K562 (cell line): ENCODE measurements around the gene FNBP1. TPM values are rescaled to one million over a fixed set of nuclear protein-coding genes. Genes with fewer than 3 reads are reported as not detected.

Source experiments
- DEAF1 ChIP-seq: fragments of 450-650 bp; formaldehyde crosslinking; IDR thresholded peaks from 2 replicates; pipeline ENCODE4 v1.4.0; 2020; ENCODE audit warnings: mild to moderate bottlenecking, moderate library complexity
- E2F5 ChIP-seq: sonication (generic); formaldehyde crosslinking; IDR thresholded peaks from 2 replicates; pipeline ENCODE4 v1.8.0; 2022; ENCODE audit warnings: mild to moderate bottlenecking, missing genetic modification reagents
- FOXO4 ChIP-seq: fragments of 450-650 bp; formaldehyde crosslinking; IDR thresholded peaks from 2 replicates; pipeline ENCODE4 v1.4.0; 2020; ENCODE audit warnings: mild to moderate bottlenecking, moderate library complexity
- GMEB1 ChIP-seq: fragments of 250-450 bp; sonication (Bioruptor Pico); IDR thresholded peaks from 2 replicates; pipeline ENCODE4 v1.4.0; 2020; ENCODE audit warnings: mild to moderate bottlenecking
- HCFC1 ChIP-seq: IDR thresholded peaks from 2 replicates; pipeline ENCODE4 v1.6.1; 2012; ENCODE audit warnings: low read depth, low read length, improper control_type of control experiment
- HNRNPL ChIP-seq: fragments of 200-400 bp; formaldehyde crosslinking; IDR thresholded peaks from 2 replicates; pipeline ENCODE4 v1.6.1; 2017; ENCODE audit warnings: low read depth, mild to moderate bottlenecking, low read length
- JUN ChIP-seq, 2 experiments: sonication (generic) in 1 of 2; formaldehyde crosslinking in 1 of 2; IDR thresholded peaks; 2 replicates each; pipeline versions ENCODE4 v1.6.1 to v1.8.0; 2012 to 2022; ENCODE audit warnings: borderline replicate concordance in 2 of 2, mild to moderate bottlenecking in 2 of 2, improper control_type of control experiment in 1 of 2, low read depth in 1 of 2, low read length in 1 of 2, missing genetic modification reagents in 1 of 2
- KDM5B ChIP-seq: fragments of 200-600 bp; sonication (generic); IDR thresholded peaks from 2 replicates; pipeline ENCODE4 v1.6.1; 2012; ENCODE audit warnings: low read depth, mild to moderate bottlenecking, moderate library complexity, low read length, control low read depth, inconsistent platforms; ENCODE audit not compliant: insufficient replicate concordance
- KLF1 ChIP-seq: fragments of 450-650 bp; IDR thresholded peaks from 2 replicates; pipeline ENCODE4 v1.6.1; 2016; ENCODE audit warnings: missing genetic modification characterization, missing compliant biosample characterization
- MAZ ChIP-seq, 2 experiments: fragments of 450-650 bp in 1 of 2; sonication (generic) in 1 of 2; formaldehyde crosslinking; IDR thresholded peaks in 1 of 2; conservative IDR thresholded peaks in 1 of 2; 2 replicates each; pipeline versions ENCODE4 v1.4.0 to v1.5.0; 2020; ENCODE audit warnings: mild to moderate bottlenecking in 1 of 2, missing genetic modification reagents in 1 of 2
- MXD1 ChIP-seq: fragments of 250-450 bp; sonication (Bioruptor Pico); IDR thresholded peaks from 2 replicates; pipeline ENCODE4 v1.8.0; 2021; ENCODE audit warnings: borderline replicate concordance, mild to moderate bottlenecking, moderate library complexity; ENCODE audit not compliant: poor library complexity, severe bottlenecking
- MXI1 ChIP-seq: IDR thresholded peaks from 2 replicates; pipeline ENCODE4 v1.6.1; 2011; ENCODE audit warnings: low read depth, mild to moderate bottlenecking, improper control_type of control experiment, low read length
- PCBP1 ChIP-seq: fragments of 200-400 bp; formaldehyde crosslinking; IDR thresholded peaks from 2 replicates; pipeline ENCODE4 v1.6.1; 2018; ENCODE audit warnings: mild to moderate bottlenecking, low read depth, low read length; ENCODE audit not compliant: poor library complexity, severe bottlenecking
- SPI1 ChIP-seq: IDR thresholded peaks from 2 replicates; pipeline ENCODE4 v1.6.1; 2011; ENCODE audit warnings: low read depth, low read length, control low read depth, borderline replicate concordance
- SRSF7 ChIP-seq: fragments of 200-400 bp; formaldehyde crosslinking; optimal IDR thresholded peaks from 2 replicates; pipeline ENCODE3; 2017; ENCODE audit warnings: mild to moderate bottlenecking, low read depth, low read length
- TARDBP ChIP-seq: fragments of 450-650 bp; IDR thresholded peaks from 2 replicates; pipeline ENCODE4 v1.6.1; 2016
- TBP ChIP-seq: optimal IDR thresholded peaks from 2 replicates; pipeline ENCODE3; 2011; ENCODE audit warnings: low read depth, low read length, improper control_type of control experiment
- ZBTB9 ChIP-seq: fragments of 450-650 bp; formaldehyde crosslinking; IDR thresholded peaks from 2 replicates; pipeline ENCODE4 v1.4.0; 2020; ENCODE audit warnings: mild to moderate bottlenecking, moderate library complexity
- ZNF384 ChIP-seq: IDR thresholded peaks from 2 replicates; pipeline ENCODE4 v1.6.1; 2012; ENCODE audit warnings: low read depth, low read length, improper control_type of control experiment
- ZNF644 ChIP-seq: fragments of 200-800 bp; sonication (Bioruptor generic); IDR thresholded peaks from 2 replicates; pipeline ENCODE4 v1.6.1; 2016; ENCODE audit warnings: low read depth, missing genetic modification characterization, missing compliant biosample characterization
- polyA plus RNA-seq, 8 experiments: library from polyadenylated mRNA; depleted of rRNA in 4 of 8; stranded (reverse) in 5 of 8; unstranded in 3 of 8; fragments of >200 nt; fragmentation: Nextera tagmentation in 2 of 8; fragmentation: Illumina TruSeq in 1 of 8; extraction: Ambion mirVana in 2 of 8; extraction: Trizol in 1 of 8; gene quantifications; 2 replicates each; pipeline versions ENCODE4 v1.2.1 to v1.2.3, GENCODE V29; 2011 to 2014; ENCODE audit warnings: inconsistent platforms in 1 of 8, missing spikeins in 1 of 8
- total RNA-seq, 7 experiments: library from RNA; depleted of rRNA in 6 of 7; stranded (reverse); fragments of >200 nt in 6 of 7; fragmentation: Illumina TruSeq in 2 of 7; extraction: Trizol in 2 of 7; gene quantifications; 2 replicates each; pipeline versions ENCODE4 v1.2.1 to v1.2.3, GENCODE V29; 2011 to 2021; ENCODE audit warnings: low replicate concordance in 1 of 7

FNBP1 gene
- total and polyA plus RNA-seq, 9 of the 15 experiments (the other 6 are each of a cell fraction or from before 2014, with no cell fraction given), result 1.8 to 14.9 (median 7.6) TPM

GRCh38 chr9:129885670-129886106 lies 157.3 kb downstream of the FNBP1 start (continued):
- peak; percentile 83 for TF ChIP-seq ZNF384
- TF ChIP-seq MXI1, result peak; percentile 61; the same call in 1 of the 2 replicates
- TF ChIP-seq TBP, result peak; percentile 77
- peak; percentile 17; the same call in 1 of the 2 replicates for TF ChIP-seq SPI1
- TF ChIP-seq PCBP1, result peak; percentile 81
- peak in 1 of 2 experiments; percentile 98; a peak in 2 of 4 replicates for TF ChIP-seq MAZ (CRISPR knock-in tag; conservative IDR thresholded peaks at IDR 0.05 in 1 of 2, IDR thresholded peaks at IDR 0.05 in 1 of 2)
- peak; percentile 23 for TF ChIP-seq MXD1 (CRISPR knock-in tag)
- TF ChIP-seq FOXO4 (CRISPR knock-in tag), result no peak
- no peak for TF ChIP-seq ZNF644 (tag)
- TF ChIP-seq DEAF1 (CRISPR knock-in tag), result peak; percentile 97
- no peak for TF ChIP-seq TARDBP
- TF ChIP-seq KDM5B, result peak; percentile 48
- peak; percentile 58; the same call in 1 of the 2 replicates for TF ChIP-seq KLF1
- peak; percentile 94; the same call in 1 of the 2 replicates for TF ChIP-seq HNRNPL
- TF ChIP-seq HCFC1, result peak; percentile 71
- peak; percentile 82; the same call in 1 of the 2 replicates for TF ChIP-seq JUN (IDR thresholded peaks at IDR 0.05; ENCODE audit: borderline replicate concordance, low read depth, low read length)
- no peak for TF ChIP-seq JUN (CRISPR knock-in tag; IDR thresholded peaks at IDR 0.05; ENCODE audit: borderline replicate concordance)
- peak; percentile 60; the same call in 1 of the 2 replicates for TF ChIP-seq GMEB1 (CRISPR knock-in tag)
- no peak for TF ChIP-seq ZBTB9
- TF ChIP-seq SRSF7, result no peak
- TF ChIP-seq E2F5 (CRISPR knock-in tag), result no peak
